Head of caudate nucleus (tissue), 42 donors: ENCODE data around the gene CSGALNACT2.

ENCODE experiments used
- DNase-seq, 42 donors: peaks; one replicate each; pipeline versions ENCODE4 v3.0.0 to v3.0.0-alpha.2; 2020 to 2021; ENCODE audit warnings: mixed read lengths in 7 of 42
- intact Hi-C: fragments of 100-400 bp; cut with DNase I; formaldehyde crosslinking; loops from one replicate; pipeline ENCODE4 v1.15.0; 2022

Gene CSGALNACT2

DNA sequence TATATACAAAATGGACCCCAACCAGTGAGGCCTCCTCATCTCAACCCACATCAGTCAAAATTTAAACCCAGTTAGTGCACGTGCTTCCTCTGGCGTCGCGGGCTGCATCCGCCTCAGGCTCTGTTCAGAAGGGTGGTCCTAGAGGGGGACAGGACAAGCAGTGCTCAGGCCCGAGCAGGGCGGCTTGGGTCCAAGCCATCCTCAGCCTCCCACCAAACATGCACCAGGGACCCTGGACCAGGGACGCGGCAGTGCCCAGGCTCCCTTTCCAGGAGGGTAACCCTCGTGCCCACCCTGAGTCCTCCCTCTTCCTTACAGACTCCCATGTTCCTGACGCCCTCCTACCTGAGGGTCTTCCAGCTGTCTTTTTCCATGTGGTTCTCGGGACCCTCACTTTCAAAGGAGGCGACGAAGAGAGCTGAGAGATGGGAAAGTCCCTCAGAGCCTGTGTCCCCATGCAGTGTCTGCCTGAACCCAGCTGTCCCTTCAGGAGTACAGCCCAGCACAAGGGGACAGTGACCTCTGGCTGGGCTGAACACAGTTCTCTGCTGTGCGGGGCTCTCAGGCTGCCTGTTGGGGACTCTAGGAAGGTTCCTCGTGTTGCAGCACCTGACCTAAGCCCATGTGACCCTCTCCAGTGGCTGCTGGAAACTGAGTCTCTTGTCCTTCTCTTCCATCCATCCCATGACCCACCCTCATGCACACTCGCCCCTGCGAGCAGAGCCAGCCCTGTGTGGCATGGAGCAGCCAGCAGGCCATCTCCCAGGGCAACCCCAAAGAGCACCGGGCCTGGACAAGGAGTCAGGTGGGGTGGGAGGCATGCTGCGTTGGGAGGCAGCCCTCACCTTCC is 58.1 kb downstream of the CSGALNACT2 start:
- DNase-seq = peak in 9 of 42 donors; percentile 2 to 34 (median 5)
- intact Hi-C loops = no loop called here

DNA sequence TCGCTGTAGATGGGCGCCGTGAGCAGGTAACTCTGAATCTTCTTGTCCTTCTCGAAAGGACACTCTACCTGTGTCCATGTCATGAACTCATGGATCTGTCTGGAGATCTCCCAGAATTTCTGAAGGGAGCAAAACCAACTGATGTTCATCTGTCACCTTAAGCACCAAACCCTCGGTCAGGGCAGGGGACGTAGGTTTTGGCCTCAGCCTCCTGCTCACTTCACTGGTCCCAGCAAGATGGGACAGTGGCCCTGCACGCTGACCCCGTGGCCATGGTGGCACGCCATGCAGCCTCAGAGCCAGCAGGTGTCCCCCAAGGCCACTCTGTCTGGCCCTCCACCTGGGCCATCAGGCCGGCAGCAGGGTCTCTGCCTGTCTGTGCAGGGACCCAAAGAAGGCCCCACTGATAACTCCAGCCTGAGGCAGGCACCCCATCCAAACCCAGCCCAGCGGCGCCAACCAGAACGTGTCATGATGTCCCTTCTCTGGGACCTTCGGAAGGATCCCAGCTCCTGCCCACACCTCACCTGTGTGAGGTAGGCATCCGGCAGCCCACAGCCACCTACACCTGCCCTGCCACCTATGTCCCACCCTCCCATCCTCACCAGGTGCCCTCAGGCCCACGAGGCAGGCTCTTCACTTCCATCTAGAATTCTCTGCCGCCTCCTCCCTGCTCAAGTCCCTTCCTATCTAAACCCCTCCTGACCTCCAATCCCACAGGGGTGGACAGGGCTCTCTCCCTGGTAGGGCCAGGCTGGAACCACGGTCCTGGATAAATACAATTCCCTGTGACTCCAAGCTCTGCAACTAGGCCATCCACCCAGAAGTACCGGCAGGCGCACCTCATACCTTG is 59.0 kb downstream of the CSGALNACT2 start:
- peak in 13 of 42 donors; percentile 1 to 39 (median 12) for DNase-seq
- intact Hi-C loops = no loop called here

DNA sequence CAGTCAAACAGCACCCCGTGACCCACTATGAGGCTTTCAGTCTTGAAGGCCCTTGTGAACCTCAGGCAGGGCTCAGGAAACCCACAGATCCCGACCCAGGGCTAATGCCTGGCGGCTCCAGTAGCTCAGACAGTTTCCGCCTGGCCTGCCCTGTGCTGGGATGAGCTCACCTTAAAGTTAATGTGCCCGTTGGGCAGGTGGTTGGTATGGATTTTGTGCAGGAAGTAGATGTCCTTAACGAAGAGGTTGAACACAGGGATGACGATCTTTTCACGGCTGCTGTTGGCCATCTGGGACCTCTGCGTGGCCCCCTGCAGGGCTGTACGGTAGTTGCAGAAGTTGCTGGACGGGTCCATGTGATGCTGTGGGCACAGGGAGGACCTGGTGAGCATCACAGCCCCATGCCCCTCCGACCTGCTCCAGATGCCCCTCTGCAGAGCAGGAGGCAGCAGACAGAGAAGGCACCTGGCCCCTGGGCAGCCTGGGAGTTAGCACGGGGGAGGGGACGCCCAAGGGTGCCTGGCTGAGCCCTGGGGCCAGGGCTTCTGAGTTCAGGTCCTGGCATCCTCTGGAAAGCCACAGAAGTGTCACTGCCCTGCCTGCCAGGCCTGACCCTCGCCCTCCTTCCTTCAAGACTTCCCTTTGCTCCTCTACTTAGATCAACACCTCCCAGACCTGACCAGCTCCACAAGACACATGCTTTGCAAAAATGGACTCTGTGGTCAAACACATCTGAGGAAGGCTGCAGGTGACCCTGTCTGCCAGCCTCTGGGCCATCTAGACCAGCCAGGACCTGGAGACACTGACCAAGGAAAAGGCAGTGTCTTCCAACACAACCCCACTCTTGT is 59.8 kb downstream of the CSGALNACT2 start:
- intact Hi-C loops = no loop called here
- peak in 20 of 42 donors; percentile 1 to 43 (median 16) for DNase-seq

DNA sequence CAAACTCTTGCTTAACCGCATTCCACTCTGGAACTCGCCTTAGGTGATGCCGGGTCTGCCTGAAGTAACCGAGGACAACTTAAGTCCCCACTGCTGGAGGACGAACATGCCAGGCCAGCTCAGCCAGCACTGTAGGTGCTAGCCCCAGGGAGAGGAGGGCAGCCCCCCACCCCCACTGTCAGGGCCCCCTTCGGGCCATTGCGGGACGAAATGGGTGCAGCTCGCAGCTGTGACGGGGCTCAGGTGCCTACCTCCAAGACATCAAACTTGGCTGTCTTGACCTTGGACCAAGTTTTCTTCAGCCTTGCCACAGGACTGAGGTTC is 60.4 kb downstream of the CSGALNACT2 start:
- DNase-seq = peak in 2 of 42 donors; percentile 3 to 4
- intact Hi-C loops = no loop called here

DNA sequence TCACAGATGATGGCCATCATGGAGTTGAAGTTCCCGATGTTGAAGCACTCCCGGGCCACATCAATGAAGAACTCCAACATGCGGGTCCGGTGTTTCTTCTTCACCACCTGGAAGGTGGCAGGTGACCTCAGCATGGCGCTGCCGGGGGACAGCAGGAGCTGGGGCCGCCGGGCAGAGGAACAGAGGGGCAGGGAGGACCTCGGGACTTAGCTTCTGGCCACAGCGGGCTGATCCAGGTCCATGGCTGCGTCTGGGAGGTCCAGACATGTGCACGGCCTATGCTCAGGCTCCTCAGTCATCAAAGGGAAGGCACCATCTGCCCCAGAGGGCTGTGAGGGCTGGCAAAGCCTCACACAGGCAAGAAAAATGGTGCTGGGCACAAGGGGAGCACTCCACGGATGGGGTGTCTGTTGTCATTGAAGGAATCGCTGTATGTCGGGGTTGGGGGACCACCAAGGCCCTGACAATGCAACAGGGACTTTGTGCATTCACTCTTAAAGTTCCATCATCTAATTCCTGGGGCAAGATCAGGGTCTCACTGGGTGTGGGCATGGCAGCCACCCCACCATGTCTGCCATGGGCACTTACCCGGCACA is 60.9 kb downstream of the CSGALNACT2 start:
- peak in 6 of 42 donors; percentile 2 to 37 (median 22) for DNase-seq
- intact Hi-C loops = no loop called here

DNA sequence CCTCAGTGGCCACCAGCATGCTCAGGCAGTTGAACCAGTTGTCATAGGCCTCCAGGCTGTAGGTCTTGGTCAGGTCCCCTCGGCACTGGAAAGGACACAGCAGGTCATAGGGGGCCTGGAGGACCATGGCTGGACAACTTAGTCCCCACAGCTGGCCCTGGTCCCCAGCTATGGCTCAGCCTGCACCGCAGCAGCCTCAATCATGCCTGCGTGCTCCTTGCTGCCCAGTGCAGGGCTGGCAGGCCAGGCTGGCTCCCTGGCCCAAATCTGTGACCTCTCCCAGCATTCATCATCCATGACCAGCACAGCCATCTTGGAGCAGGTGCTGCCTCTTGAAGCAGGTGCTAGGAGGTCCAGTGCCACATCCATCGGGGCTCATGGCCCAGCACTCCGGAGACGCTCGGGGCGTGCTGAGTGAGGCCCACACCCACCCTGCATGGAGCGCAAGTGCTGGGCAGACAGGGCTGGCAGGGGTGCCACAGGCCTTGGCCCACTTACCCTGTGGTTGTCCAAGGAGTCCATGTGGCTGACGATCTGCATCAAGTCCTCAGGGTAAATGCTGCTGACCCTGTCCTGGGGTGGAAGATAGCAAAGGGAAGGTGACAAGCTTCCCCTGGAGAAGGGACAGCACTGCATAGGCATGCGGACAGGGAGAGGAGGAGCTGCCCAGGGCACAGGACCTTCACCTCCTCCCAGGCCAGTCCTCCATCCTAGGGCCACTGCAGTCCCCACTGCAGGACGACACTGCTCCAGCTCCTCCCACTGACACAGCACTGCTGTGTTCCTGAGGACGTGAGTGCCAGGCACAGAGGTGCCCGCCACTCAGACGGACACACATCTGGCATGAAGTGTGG is 61.7 kb downstream of the CSGALNACT2 start:
- intact Hi-C loops = no loop called here
- DNase-seq = peak in 14 of 42 donors; percentile 1 to 31 (median 8)

DNA sequence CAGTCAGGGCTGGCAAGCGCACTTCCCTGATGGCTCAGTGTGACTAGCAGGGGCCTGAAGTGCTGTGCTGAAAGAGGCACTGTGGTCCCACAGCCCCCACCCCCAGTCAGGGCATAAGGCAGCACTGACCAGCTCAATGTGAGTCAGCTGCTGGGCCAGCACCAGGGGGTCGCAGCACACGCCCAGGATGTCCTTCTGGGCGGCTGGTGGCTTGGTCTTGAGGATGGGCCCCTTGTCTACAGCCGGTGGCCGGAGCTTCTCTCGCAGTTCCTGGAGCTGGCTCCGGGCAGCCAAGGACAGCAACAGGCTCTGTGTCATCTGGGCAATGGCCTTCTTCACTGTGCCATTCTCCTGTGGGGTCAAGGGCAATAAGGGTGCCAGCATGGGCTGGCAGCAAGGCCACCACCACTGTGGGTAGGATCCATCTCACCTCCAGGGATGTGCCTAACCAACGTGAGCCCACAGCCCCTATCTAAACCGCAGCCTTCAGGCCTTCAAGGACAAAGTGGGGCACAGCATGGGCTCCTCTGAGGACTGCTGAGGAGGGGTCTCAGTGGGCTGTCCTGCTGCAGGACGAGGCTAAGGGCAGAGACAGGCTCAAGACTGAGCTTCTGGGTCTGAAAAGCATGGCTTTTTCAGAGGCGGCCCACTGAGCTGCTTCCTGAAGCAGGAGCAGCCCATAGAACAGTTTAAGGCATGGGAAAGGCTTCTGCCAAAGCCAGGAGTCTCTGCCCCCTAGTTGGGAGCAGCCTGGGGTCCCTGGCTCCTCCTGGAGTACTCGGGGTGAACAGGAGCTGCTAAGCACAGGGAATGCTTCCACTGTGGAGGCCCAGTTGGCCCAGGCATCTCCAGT is 62.5 kb downstream of the CSGALNACT2 start:
- DNase-seq = peak in 13 of 42 donors; percentile 1 to 28 (median 7)
- intact Hi-C loops = no loop called here

DNA sequence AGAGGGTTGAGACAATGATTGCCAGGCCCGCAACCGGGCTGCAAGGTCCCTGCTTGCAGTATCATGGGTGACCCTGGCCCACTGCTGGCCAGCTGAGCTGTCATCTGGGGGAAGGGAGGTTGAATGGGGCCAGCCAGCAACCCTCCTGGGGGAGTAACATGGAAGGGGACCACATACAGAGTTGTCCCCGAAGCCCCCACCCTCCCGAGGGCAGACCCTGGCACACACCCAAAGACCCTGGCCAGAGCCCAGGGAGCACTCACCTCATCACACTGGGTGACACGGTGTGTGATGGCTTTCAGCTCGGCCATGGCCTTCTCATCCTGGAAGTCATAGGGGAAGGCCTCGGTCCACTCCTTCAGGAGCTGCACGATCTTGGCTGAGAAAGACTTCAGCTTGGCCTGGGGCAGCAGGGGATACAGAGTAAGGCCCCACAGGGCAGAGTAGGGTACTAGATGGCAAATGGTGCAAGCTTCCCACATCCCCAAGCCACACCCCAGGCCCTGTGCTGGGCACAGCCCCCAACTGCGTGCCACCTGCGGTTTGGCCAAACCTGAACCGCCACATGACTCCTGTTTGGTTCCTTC is 63.4 kb downstream of the CSGALNACT2 start:
- intact Hi-C loops = no loop called here

DNA sequence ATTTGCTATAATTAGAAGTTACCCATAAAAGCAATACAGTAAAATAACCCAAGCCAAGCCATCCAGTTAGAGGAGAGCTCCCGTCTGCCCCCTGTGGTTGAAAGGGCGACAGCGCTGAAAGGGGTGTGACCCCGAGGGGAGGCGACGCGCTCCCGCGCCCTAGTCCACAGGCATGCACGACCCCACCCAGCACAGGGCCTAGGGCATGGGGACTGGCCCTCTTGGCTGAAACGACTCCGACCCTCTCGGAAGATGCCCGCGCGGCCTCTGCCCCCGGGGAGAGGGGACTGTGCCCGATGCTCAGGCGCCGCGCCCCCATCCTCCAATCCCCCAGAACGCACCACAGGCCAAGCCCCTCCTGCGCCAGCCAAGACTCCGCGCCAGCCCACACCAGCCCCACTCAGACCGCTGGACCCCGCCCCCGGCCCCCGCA is 64.0 kb downstream of the CSGALNACT2 start:
- DNase-seq = peak in 30 of 42 donors; percentile 18 to 74 (median 48)
- intact Hi-C loops = no loop called here

More for the DNA sequence above, 63.4 kb downstream of the CSGALNACT2 start:
- peak in 23 of 42 donors; percentile 1 to 39 (median 10) for DNase-seq

DNA sequence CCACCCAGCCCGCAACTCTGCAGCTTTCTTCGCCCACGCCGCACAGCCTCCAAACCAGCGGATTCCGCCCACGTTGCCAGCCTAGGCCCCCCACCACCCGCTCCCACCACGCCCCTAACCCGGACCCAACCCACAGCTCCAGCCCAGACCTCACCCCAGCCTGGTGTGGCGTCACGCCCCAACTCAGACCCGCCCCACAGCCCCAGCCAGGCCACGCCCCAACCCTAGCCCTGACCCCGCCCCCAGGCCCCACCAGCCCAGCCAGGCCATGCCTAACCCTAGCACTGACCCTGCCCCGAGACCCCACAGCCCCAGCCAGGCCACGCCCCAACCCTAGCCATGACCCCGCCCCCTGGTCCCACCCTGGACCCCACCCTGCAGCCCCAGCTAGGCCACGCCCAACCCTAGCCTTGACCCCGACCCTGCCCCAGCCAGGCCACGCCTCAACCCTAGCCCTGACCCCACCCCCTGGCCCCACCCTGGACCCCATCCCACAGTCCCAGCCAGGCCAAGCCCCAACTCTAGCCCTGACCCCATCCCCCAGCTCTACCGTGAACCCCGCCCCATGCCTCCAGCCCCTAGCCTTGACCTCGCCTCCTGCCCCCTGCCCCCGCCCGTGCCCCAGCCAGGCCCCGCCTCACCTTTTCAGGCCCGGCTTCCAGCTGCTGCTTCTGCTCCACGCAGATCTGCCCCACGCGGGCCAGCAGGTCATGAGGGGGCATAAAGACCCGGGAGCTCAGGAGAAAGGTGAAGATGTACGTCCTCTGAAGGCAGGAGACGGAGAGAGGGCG is 64.6 kb downstream of the CSGALNACT2 start:
- intact Hi-C loops = no loop called here

DNA sequence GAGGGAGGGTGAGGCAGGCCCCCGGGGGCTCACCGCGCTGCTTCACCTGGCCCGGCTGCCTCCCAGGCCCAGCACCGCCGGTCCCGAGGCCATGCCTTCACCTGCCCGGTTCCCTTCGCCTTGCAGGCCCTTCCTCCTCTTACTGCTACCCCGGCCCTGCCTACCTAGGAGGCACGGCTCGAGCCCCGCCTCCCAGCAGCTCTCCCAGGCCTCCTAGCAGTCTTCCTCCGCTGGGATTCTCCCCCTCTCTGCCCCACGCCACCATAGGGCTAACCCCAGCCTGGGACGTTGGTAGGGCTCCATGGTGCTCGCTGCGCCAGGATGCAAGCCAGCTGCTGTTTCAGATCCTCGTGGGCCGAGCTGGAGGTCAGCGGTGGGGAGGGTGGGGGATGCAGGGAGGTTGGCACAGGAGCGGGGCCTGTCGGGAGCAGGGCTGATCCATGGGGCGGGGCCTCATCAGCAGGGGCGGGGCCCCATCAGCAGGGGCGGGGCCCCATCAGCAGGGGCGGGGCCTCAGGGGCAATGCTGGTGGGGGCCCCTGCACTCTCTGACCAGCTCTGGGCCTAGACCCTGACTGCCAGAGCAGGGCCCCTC is 65.3 kb downstream of the CSGALNACT2 start:
- peak in 26 of 42 donors; percentile 1 to 44 (median 18) for DNase-seq

More for the DNA sequence above, 64.6 kb downstream of the CSGALNACT2 start:
- DNase-seq = peak in 27 of 42 donors; percentile 1 to 44 (median 16)

DNA sequence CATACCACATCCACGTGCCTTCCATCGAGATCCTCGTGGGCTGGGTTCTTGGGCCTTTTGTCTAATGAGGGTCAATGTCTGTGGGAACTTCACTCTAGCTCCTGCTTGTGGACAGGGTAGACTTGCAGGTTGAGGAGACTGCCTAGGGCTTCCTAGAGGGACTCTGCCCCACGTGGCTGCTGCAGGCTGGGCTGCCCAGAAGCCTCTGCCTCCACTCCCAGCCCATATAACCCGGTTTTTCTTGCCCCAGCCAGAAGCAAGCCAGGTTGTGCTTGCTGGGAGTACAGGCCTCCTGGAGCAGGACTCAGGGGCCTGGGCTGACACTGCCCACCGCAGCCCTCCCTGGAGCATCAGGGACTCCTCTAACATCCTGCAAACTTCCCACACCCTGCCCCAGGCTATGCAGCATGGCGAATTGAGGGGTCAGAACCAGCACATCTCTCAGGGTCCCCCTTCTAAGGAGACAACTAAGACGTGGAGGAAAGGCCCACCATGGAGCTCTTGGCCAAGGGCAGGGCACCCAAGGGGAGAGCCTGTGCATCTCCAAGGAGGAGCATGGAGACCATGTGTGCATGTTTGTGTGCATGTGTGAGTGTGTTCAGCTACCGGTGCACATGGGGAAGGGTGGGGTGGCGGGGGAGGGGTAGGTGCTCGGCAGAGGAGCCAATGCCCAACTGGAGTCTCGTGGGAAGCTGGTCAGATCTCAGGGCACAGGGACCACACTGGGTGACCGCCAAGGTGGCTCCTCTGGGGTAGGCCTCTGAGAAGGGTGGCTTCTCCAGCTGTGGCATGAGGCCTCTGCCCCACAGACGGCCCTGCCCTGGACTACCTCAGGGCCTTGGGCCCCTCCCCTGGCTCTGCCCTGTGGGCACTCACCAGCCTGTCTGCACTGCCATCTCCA is 66.0 kb downstream of the CSGALNACT2 start:
- intact Hi-C loops = no loop called here

More for the DNA sequence above, 65.3 kb downstream of the CSGALNACT2 start:
- intact Hi-C loops = no loop called here

DNA sequence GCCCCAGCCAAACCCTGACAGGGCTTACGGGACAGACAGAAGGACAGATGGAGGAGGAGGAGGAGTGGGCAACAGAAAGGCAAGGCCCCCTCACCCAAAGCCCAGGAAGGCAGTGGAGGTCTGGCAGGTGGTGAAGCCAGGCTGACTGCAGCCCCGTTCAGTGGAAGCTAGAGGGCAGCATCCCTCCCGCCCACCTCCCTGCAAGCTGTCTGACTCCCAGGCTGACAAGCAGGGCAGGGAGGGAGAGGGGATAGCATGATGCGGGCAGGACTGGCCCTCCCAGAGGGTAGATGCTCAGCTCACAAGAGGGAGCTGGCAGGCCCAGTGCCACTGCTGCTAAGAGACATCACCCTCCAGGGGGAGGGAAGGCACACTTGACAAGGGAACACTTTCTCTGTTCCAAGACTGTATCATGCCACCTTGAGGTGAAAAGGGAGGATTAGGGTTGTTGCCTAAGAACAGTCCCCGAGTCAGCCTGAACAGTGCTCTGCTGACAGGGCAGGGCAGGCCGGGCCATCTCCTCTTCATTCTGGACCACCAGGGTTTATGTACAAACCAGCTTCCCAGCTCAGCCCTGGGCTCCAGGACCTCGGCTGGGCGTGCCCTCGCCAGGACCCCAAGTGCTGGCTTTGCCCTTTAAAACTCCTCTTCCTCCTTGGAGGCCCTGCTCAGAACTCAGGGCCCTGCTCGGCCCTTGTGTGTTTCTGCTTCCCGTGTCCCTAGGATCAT is 66.9 kb downstream of the CSGALNACT2 start:
- DNase-seq = peak; percentile 37 to 85 (median 64)
- intact Hi-C loops = no loop called here

More for the DNA sequence above, 66.0 kb downstream of the CSGALNACT2 start:
- DNase-seq = peak in 18 of 42 donors; percentile 1 to 38 (median 8)
